Stimulated activated CD8-positive, alpha-beta memory T cell treated with anti-CD3 and anti-CD28 coated beads, Interleukin-7, amount 100 ng/mL, for 48 hours (primary cell): ENCODE results near the gene CDRT4.
"Not testable (repeated sequence)": the region's sequence is repeated elsewhere in the genome, so short reads cannot be mapped to it uniquely, and the experiment has no call there.

Experiments used
- DNase-seq, 2 donors: peaks; one replicate each; pipeline ENCODE4 v3.0.0-alpha.2; 2020; ENCODE audit warnings: low read depth in 1 of 2; ENCODE audit errors: extremely low read depth in 1 of 2

CDRT4 gene

GRCh38 chr17:15457723-15458094, 9.7 kb downstream of the CDRT4 start:
- DNase-seq, result no peak

GRCh38 chr17:15456972-15457722, 10.3 kb downstream of the CDRT4 start:
- no peak for DNase-seq

GRCh38 chr17:15456496-15456895, 10.9 kb downstream of the CDRT4 start:
- DNase-seq, result no peak

- DNase-seq, result no peak
Observed at GRCh38 chr17:15454346-15454745, 13.1 kb downstream of the CDRT4 start.

- DNase-seq, result no peak
Observed at GRCh38 chr17:15453782-15454181, 13.6 kb downstream of the CDRT4 start.

- DNase-seq, result no peak
Observed at GRCh38 chr17:15453246-15453645, 14.2 kb downstream of the CDRT4 start.

- no peak for DNase-seq
Observed at GRCh38 chr17:15452746-15453145, 14.7 kb downstream of the CDRT4 start.

- no peak for DNase-seq
Observed at GRCh38 chr17:15451680-15452079, 15.7 kb downstream of the CDRT4 start.

- DNase-seq, result no peak
Observed at GRCh38 chr17:15448580-15448956, 18.9 kb downstream of the CDRT4 start.

GRCh38 chr17:15447928-15448579, 19.4 kb downstream of the CDRT4 start:
- no peak for DNase-seq

- DNase-seq, result no peak
Observed at GRCh38 chr17:15446036-15446435, 21.4 kb downstream of the CDRT4 start.

- DNase-seq, result no peak
Observed at GRCh38 chr17:15444805-15445204, 22.6 kb downstream of the CDRT4 start.

- DNase-seq, result no peak
Observed at GRCh38 chr17:15442311-15443180, 24.9 kb downstream of the CDRT4 start.

GRCh38 chr17:15441315-15441714, 26.1 kb downstream of the CDRT4 start:
- DNase-seq, result no peak

GRCh38 chr17:15440347-15440746, 27.1 kb downstream of the CDRT4 start:
- no peak for DNase-seq

- DNase-seq, result not testable (repeated sequence)
Observed at GRCh38 chr17:15439205-15439985, 28.0 kb downstream of the CDRT4 start.

- no peak for DNase-seq
Observed at GRCh38 chr17:15438491-15439105, 28.8 kb downstream of the CDRT4 start.

- DNase-seq, result no peak
Observed at GRCh38 chr17:15437303-15437635, 30.2 kb downstream of the CDRT4 start.

GRCh38 chr17:15436473-15437302, 30.7 kb downstream of the CDRT4 start:
- peak in 1 of 2 donors; percentile 11 for DNase-seq

- no peak for DNase-seq
Observed at GRCh38 chr17:15434956-15435355, 32.5 kb downstream of the CDRT4 start.
